Liver (tissue), 3 donors: ENCODE measurements around the gene PACS1.
"Not testable (repeated sequence)": the region's sequence is repeated elsewhere in the genome, so short reads cannot be mapped to it uniquely, and the experiment has no call there.

Experiments
- EGR1 ChIP-seq, 2 donors: IDR thresholded peaks; 2 replicates each; pipeline ENCODE4 v1.6.1; 2016 to 2018; ENCODE audit warnings: antibody characterized with exemption in 2 of 2, low read depth in 2 of 2
- GABPA ChIP-seq, 2 donors: IDR thresholded peaks in 1 of 2; conservative IDR thresholded peaks in 1 of 2; 2 replicates each; pipeline ENCODE4 v1.6.1; 2016; ENCODE audit warnings: antibody characterized with exemption in 2 of 2, mild to moderate bottlenecking in 1 of 2, moderate library complexity in 1 of 2
- NR2F2 ChIP-seq: IDR thresholded peaks from 2 replicates; pipeline ENCODE4 v1.6.1; 2016; ENCODE audit warnings: antibody characterized with exemption
- YY1 ChIP-seq: IDR thresholded peaks from 2 replicates; pipeline ENCODE4 v1.6.1; 2016; ENCODE audit warnings: antibody characterized with exemption, mild to moderate bottlenecking
- TF ChIP-seq, protein P1 (sequence below): fragments of 150-350 bp; IDR thresholded peaks from 2 replicates; pipeline ENCODE4 v1.5.1; 2017; ENCODE audit warnings: improper control_type of control experiment, low read depth, low read length; ENCODE audit not compliant: missing input control
- TF ChIP-seq, protein P2 (sequence below): IDR thresholded peaks from 2 replicates; pipeline ENCODE4 v1.6.1; 2016; ENCODE audit warnings: antibody characterized with exemption
- TF ChIP-seq, protein P3 (sequence below): IDR thresholded peaks from 2 replicates; pipeline ENCODE4 v1.6.1; 2016; ENCODE audit warnings: antibody characterized with exemption, mild to moderate bottlenecking
- donor health status: healthy.
- donor health status: healthy.

DNA sequence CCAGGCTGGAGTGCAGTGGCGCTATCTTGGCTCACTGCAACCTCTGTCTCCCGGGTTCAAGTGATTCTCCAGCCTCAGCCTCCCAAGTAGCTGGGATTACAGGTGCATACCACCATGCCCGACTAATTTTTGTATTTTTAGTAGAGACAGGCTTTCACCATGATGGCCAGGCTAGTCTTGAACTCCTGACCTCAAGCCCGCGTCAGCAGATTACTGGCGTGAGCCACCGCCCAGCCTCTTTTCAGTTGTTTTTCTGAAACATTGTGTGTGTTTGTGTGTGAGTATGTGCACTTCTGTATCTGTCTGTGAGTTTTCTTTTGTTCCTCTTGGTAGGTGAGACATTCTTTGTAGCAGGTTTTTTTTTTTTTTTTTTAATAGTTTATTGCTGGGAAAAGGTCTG lies 8.9 kb downstream of the PACS1 start:
- TF ChIP-seq, protein P1, sequence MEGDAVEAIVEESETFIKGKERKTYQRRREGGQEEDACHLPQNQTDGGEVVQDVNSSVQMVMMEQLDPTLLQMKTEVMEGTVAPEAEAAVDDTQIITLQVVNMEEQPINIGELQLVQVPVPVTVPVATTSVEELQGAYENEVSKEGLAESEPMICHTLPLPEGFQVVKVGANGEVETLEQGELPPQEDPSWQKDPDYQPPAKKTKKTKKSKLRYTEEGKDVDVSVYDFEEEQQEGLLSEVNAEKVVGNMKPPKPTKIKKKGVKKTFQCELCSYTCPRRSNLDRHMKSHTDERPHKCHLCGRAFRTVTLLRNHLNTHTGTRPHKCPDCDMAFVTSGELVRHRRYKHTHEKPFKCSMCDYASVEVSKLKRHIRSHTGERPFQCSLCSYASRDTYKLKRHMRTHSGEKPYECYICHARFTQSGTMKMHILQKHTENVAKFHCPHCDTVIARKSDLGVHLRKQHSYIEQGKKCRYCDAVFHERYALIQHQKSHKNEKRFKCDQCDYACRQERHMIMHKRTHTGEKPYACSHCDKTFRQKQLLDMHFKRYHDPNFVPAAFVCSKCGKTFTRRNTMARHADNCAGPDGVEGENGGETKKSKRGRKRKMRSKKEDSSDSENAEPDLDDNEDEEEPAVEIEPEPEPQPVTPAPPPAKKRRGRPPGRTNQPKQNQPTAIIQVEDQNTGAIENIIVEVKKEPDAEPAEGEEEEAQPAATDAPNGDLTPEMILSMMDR = not testable (repeated sequence)
- TF ChIP-seq, protein P2, sequence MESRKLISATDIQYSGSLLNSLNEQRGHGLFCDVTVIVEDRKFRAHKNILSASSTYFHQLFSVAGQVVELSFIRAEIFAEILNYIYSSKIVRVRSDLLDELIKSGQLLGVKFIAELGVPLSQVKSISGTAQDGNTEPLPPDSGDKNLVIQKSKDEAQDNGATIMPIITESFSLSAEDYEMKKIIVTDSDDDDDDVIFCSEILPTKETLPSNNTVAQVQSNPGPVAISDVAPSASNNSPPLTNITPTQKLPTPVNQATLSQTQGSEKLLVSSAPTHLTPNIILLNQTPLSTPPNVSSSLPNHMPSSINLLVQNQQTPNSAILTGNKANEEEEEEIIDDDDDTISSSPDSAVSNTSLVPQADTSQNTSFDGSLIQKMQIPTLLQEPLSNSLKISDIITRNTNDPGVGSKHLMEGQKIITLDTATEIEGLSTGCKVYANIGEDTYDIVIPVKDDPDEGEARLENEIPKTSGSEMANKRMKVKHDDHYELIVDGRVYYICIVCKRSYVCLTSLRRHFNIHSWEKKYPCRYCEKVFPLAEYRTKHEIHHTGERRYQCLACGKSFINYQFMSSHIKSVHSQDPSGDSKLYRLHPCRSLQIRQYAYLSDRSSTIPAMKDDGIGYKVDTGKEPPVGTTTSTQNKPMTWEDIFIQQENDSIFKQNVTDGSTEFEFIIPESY = not testable (repeated sequence)
- TF ChIP-seq NR2F2; EGR1 (IDR thresholded peaks at IDR 0.05; ENCODE audit: low read depth in 2 of 2); YY1; GABPA (IDR thresholded peaks at IDR 0.05 in 1 of 2, conservative IDR thresholded peaks at IDR 0.05 in 1 of 2): not testable (repeated sequence)
- TF ChIP-seq, protein P3, sequence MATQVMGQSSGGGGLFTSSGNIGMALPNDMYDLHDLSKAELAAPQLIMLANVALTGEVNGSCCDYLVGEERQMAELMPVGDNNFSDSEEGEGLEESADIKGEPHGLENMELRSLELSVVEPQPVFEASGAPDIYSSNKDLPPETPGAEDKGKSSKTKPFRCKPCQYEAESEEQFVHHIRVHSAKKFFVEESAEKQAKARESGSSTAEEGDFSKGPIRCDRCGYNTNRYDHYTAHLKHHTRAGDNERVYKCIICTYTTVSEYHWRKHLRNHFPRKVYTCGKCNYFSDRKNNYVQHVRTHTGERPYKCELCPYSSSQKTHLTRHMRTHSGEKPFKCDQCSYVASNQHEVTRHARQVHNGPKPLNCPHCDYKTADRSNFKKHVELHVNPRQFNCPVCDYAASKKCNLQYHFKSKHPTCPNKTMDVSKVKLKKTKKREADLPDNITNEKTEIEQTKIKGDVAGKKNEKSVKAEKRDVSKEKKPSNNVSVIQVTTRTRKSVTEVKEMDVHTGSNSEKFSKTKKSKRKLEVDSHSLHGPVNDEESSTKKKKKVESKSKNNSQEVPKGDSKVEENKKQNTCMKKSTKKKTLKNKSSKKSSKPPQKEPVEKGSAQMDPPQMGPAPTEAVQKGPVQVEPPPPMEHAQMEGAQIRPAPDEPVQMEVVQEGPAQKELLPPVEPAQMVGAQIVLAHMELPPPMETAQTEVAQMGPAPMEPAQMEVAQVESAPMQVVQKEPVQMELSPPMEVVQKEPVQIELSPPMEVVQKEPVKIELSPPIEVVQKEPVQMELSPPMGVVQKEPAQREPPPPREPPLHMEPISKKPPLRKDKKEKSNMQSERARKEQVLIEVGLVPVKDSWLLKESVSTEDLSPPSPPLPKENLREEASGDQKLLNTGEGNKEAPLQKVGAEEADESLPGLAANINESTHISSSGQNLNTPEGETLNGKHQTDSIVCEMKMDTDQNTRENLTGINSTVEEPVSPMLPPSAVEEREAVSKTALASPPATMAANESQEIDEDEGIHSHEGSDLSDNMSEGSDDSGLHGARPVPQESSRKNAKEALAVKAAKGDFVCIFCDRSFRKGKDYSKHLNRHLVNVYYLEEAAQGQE = not testable (repeated sequence)
